GM23248 (cell line): ENCODE data around the gene CCDC15.

Experiments used
- EZH2 ChIP-seq: fragments of 200-600 bp; sonication (generic); IDR thresholded peaks from 2 replicates; pipeline ENCODE4 v1.6.1; 2018; ENCODE audit warnings: antibody characterized with exemption, mild to moderate bottlenecking; ENCODE audit not compliant: insufficient read depth, poor library complexity, severe bottlenecking
- EZH2phosphoT487 ChIP-seq: fragments of 200-600 bp; sonication (generic); IDR thresholded peaks from 2 replicates; pipeline ENCODE4 v1.6.1; 2018; ENCODE audit warnings: antibody characterized with exemption, moderate library complexity, mild to moderate bottlenecking, low read depth; ENCODE audit not compliant: insufficient read depth

DNA sequence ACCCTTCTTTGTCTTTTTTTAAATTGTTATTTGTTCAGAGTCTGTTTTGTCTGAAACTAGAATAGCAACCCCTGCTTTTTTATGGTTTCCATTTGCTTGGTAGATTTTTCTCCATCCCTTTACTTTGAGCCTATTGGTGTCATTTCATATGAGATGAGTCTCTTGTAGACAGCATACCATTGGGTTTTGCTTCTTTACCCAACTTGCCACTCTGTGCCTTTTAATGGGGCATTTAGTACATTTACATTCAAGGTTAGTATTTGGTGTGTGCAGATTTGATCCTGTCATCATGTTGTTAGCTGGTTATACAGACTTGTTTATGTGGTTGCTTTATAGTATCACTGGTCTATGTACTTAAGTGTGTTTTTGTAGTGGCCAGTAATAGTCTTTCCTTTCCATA, 28.0 kb downstream of the CCDC15 start:
- no peak for TF ChIP-seq EZH2
- TF ChIP-seq EZH2phosphoT487 = no peak
